ENCODE data around the gene OR4N2.

OR4N2 gene

DNA sequence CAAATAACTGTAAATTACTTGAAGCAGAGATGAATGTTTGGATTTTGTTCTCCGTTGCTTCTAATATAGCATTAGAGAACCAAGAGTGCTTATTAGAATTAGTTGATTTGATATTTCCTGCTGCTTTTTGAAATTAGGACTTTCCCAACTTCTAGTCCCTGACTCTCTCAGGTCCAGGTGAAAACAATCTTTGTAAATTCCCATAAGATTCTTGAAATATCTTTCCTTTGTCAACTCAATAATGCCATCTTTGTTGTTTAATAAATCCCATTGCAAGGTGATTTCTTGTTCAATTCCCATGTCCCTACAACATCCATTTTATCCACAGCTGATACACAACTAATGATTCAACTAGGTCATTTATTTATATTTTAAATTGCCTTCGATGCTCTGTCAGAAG is 71.3 kb downstream of the OR4N2 start, which contains the start of gene OR4K2:
TSS of gene OR4K2 (plus strand) at position 301 of the 400 bp plus-strand sequence. CDS start 1,126 bp downstream, outside the sequence.
- no peak for FAIRE-seq
- TF ChIP-seq POLR2A (IDR thresholded peaks at IDR 0.05; ENCODE audit: low read depth, low read length) (no peak), POLR2AphosphoS5 (IDR thresholded peaks at IDR 0.05; ENCODE audit: low read depth, low read length) (no peak), TAF1 (IDR thresholded peaks at IDR 0.05; ENCODE audit: borderline replicate concordance, low read depth, low read length) (no peak)

DNA sequence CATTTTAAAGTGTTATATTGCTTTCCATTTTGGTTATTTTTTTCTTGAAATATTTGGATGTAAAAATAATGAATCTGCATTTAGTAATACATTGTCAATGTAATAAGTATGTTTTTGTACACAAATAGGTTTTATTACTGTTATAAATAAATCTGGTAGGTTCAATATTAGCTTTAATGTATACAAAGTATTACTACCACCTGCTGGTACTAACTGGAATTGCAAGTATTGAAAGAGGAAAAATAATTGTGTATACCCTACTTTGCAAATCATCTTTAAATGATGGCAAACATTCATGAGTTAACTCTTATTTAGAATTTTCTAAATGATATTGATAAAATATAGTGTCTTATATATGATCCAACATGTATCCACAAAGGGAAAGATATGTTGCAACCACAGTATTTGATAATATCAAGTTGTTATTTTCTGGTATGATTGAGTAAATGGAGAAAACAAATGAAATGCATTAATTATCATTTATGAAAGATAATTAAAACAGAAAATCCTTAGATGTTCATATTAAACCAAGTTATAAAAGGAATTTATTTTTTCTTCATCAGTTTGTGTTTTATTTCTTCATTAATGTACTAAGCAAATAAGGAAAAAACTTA is 74.6 kb downstream of the OR4N2 start:
- TF ChIP-seq POLR2A (IDR thresholded peaks at IDR 0.05; ENCODE audit: low read depth, low read length) (no peak), TAF1 (IDR thresholded peaks at IDR 0.05; ENCODE audit: borderline replicate concordance, low read depth, low read length) (no peak), POLR2AphosphoS5 (IDR thresholded peaks at IDR 0.05; ENCODE audit: low read depth, low read length) (no peak)
- no peak for DNase-seq (ENCODE audit: insufficient read length)
- FAIRE-seq: no peak

More for the DNA sequence above, 71.3 kb downstream of the OR4N2 start, which contains the start of gene OR4K2:
- DNase-seq (ENCODE audit: insufficient read length): no peak
